NCI-H2107 (cell line): ENCODE measurements around the gene MAGOHB.
A peak's percentile ranks its signal among the peaks of the same experiment; 100 is the strongest.
"Not testable (repeated sequence)": the region's sequence is repeated elsewhere in the genome, so short reads cannot be mapped to it uniquely, and the experiment has no call there.

Source experiments
- DNase-seq: peaks from one replicate; lab custom pipeline; 2025; lab: John Stamatoyannopoulos, UW

Gene MAGOHB

DNA sequence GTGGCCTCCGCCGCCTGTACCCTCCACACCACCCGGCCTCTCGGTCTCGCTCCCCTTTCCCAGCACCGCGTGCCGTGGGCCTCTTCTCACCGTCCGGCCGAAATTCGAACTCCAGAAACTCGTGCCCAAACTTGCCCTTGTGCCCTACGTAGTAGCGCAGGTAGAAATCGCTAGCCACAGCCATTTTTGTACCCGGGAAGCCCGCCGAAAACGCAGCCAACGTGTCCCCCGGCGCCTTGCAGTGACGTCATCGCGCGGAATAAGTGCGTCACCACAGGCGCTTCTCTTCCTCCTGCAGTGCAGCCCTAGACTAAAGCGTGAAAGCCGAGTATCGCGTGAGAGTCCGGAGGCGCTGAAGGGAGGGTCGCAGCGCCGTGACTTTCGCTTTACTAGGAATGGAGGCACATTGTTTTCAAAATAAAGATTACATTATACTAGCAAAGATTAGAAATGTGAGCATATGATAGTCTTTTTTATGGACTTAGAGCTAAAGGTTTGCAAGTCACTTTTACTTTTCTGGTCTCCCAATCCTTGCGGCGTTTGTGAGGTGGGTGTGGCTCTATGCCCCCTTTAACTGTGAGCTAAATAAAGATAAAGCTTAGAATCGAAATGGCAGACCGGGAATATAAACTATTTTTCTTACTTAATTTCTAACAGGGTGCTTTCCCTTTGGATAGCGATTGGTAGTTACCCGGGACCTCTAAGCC lies at the start of gene MAGOHB:
Gene MAGOHB, minus strand, starts transcription at position 261 of the 707 bp plus-strand sequence. Its CDS starts 77 bp downstream, at position 184.
- DNase-seq: peak; percentile 96

DNA sequence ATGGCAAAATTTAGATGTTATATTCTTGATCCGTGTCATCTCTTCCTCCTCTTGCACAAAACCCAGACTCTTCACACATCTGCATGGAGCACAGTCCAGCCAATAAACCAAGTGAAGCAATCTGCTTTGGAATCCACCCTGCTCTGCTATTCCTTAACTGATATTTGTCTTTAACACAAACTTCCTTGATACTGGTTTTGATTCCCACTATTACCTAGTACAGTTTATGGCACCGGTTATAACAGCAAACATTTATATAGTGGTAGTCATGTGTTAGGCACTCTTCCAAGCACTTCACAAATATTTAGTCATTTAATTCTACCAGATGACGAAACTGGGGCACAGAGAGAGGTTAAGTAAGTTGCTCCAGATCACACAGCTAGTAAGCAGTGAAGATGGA lies 47.9 kb upstream of the MAGOHB start:
- no peak for DNase-seq

DNA sequence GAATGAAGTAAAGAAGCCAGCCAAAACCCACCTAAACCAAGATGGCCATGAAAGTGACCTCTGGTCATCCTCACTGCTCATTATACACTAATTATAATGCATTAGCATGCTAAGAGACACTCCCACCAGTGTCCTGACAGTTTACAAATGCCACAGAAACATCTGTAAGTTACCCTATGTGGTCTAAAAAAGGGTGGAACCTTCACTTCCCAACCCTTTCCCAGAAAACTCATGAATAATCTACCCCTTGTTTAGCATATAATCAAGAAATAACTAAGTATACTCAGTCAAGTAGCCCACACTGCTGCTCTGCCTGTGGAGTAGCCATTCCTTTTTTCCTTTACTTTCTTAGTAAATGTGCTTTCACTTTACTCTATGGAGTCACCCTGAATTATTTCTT lies 40.6 kb upstream of the MAGOHB start:
- no peak for DNase-seq

DNA sequence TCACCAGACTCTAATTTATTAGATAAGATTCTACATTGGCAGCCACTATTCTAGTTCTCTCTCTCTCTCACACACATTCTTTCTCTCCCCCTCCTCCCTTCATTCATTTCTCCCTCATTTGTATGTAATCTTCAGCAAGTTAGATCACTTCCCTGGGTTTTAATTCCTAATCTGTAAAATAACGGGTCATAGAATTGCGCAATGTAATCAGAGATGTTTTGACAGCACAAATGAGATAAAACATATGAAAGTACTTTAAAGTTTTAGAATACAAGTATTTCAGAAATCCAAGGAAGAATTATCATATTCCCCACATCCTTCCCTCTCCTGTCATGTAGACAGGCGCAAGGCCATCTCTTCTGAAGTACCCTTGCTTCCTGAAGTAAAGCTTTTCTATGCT lies 38.8 kb upstream of the MAGOHB start:
- DNase-seq: no peak

DNA sequence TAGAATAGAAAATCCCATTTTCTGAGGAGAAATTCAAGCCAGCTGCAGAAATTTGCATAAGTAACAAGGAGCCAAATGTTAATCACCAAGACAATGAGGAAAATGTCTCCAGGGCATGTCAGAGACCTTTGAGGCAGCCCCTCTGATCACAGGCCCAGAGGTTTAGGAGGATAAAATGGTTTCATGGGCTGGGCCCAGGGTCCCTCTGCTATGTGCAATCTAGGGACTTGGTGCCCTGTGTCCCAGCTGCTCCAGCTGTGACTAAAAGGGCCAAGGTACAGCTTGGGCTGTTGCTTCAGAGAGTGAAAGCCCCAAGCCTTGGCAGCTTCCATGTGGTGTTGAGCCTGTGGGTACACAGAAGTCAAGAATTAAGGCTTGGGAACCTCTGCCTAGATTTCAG lies 33.2 kb upstream of the MAGOHB start:
- DNase-seq: not testable (repeated sequence)

DNA sequence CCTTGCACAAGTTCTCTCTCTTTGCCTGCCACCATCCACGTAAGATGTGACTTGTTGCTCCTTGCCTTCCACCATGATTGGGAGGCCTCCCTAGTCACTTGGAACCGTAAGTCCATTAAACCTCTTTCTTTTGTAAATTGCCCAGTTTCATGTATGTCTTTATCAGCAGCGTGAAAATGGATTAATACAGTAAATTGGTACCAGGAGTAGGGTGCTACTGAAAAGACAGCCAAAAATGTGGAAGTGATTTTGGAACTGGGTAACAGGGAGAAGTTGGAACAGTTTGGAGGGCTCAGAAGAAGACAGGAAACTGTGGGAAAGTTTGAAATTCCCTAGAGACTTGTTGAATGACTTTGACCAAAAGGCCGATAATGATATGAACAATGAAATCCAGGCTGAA lies 32.5 kb upstream of the MAGOHB start:
- no peak for DNase-seq

DNA sequence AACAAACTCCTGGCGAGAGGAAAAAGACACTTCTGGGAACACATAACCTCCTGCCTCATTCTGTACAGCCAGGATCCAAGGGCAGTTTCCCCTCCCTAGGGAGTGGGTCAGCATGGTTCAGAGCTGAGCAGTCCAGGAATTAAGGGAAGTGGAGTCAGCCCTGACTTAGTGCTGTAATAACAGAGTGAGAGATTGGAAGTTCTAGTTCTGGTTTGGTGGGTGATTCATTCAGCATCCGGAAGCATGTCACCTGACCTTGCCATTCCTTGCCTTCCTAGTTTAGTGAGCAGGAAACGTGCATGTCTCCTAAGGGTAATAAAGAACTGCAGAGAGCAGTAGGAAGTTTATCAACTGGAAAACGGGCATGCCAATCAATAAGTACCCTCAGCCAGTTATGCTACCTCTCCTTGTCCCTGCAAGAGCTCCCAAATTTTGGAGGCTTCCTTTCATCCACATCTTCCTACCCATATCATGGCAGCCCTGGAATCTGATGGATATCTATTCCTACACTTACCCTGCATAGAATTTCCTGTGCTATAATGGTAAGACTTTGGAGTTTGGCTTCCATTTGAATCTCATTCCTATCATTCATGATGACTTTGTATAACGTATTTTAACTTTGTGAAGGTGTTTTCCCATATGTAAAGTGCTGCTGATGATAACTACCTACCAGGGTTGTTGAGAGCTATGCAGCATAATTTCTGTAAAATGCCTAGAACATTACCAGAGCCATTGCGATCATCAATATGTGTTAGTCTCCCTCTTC lies 28.5 kb upstream of the MAGOHB start:
- no peak for DNase-seq

DNA sequence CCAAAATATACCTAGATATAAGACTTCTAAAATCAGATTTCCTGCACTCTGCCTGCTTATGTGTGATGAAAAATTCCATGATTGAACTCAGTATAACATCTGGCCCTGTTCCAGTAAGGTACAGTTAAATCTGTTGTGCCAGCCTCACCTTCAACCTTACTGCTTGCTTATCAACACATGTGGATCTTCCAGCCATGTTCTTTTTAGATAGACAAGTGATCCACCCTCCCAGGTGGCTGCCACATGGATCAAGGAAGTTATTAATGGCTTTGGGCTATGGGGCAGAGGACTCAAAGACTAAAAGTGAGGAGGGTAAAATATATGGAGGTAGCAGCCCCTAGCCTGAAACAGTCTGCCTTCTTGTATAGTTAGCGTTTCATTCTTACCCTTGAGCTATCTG lies 25.3 kb upstream of the MAGOHB start:
- DNase-seq: no peak

DNA sequence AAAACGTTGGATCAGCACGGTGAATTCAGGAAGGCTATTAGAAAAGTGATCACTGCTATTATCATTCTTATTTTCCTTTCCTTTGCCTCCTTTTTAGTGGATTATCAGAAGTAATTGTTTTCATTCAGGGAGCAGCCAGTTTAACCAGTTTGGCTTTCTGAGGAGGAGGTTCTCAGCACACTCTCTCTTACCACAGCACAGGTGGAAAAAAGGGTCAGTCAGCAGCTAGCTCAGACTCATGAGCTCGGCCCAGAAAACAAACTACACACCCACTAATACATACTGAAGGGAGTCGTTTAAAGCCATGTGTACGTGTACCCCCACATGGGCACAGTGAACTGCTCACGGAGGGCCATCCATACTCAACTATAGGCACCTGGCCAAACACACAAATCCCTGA lies 23.2 kb upstream of the MAGOHB start:
- DNase-seq: no peak

DNA sequence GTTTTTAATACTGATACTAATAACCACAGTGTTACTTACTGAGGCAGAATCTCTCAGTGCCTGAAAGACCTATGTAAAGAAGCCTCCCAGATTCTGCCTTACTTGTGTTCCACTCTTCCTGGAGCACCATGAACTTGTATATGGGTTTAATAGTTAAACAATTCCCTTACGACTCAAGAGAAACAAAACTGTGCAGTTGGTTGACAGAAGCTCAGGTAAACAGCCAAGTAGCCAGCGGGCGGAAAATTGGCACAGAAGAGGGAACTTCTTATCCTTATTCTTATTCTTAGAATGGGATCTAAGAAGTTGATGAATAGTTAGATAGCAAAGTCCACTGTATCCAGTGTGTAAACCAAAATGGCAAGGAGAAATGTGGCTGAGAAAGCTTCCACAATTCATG lies 22.7 kb upstream of the MAGOHB start:
- no peak for DNase-seq

DNA sequence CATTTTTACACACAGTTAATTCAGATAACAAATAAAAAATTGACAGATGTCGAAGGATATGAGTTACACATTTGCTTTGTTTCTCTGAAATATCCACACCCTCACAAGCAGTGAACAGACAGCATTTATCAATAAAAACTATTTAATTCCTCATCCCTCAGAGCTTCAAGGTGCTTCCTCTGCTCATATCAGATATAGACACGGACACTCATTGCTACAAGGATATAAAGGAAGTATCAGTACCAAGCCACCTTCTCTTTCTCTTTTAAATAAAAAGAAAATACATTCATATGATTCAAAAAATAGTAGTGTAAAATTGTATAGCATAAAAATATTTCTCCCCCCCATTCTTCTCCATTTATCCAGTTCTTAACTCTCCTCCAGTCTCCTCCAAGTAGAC lies 21.9 kb upstream of the MAGOHB start:
- no peak for DNase-seq

DNA sequence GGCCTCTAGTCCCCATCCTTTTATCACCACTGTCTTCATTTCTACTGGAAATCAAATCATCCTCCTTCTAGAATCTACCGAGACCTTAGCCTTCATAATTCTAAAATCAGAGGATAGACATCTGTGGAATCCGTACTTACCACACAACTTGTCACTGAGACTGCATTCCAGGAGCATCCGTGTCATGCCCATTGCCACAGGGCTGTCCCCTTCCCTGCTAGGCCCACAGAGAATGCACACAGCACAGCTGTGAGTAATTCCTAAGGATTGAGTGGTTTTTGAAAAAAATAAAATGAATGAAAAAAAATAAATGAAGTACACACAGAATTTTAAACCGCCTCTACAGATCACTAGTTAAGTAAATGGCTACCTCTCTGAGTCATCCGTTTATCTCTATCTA lies 21.0 kb upstream of the MAGOHB start:
- DNase-seq: no peak

DNA sequence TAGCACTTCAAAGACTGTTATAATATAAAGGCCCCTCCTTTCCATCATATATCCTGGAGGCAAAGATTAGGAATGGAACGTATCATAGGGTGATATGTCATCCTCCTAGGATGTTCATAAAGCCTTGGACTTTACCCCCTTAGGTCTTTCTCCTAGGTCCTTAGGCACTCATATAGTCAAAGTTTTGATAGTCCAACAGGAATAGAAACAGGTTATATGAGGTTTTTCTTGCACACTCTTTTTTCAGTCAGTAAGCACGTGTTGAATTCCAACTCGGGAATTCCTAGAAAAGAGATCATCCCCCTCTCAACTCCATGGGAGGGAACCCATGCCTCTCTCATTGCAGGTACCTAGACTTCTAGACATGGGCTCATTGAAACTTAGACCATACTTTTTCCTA lies 20.1 kb upstream of the MAGOHB start:
- DNase-seq: no peak

DNA sequence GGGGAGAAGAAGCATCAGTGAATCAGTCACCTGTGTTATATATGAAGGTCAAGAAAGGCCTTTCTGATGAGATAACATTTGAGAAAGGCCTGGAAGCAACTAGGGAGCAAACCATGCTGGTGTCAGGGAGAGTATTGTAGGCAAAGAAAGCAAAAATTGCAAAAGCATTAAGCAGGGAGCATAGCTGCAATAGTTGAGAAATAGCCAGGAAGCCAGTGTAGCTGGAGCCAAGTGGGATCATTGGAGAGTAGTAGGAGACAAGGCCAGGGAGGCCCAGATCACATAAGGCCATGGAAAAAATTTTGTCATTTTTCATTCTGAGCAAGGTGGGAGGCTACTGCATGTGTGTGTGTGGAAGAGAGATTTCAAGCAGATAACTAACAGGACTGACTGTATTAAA lies 18.8 kb upstream of the MAGOHB start:
- no peak for DNase-seq

DNA sequence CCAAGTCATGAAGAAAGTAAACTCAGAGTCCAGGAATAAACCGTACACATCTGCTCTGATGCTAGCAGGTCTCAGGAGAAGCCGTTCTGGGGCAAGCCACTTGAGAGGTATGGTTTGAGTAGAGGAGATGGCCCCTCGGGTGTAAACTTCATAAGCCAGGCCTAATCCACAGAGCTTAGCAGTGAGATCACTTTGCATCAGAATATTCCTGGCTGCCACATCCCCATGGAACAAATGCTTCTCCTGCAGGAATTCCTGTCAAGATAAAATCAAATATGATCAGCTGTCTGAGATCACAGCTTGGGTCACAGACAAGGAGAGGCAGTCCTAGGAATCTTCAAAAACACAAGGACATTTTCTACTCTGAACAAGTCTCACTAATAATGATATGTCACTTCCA lies 11.2 kb upstream of the MAGOHB start:
- DNase-seq: no peak

DNA sequence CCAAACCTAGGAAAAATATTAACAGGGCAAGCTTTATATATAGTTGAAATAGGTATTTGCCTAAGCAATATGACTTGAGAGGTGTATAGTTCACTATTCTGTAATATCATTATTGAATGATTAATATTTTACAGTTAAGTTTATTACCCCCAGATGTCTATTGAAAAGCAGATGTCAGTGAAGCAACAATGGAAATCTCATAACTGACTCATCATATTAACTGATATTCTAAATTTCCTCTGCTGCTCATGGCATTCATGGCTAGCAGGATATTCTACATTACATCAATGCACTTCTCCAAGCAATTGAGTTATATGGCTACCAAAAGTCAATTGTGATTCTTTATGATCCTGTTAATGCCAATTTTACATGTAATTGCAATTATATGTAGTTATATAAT lies 9.7 kb upstream of the MAGOHB start:
- DNase-seq: no peak

DNA sequence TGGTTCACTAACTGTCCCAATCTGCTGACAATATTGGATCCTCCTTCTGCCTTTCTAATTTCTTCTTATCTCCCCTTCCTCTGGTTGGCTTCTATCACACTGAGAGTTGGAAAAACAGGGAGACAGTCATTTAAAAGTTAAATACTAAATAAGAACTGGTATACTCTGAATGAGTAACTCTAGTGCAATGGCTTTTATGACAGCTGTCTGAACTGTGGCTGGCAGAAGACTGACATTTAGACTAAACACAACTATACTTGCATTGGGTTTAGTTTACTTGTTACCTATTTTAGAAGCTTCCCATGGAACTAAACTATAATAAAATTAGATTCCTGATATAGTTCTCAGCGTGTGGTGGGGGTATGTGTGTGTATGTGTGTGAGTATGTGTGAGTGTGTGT lies 7.9 kb upstream of the MAGOHB start:
- DNase-seq: no peak

DNA sequence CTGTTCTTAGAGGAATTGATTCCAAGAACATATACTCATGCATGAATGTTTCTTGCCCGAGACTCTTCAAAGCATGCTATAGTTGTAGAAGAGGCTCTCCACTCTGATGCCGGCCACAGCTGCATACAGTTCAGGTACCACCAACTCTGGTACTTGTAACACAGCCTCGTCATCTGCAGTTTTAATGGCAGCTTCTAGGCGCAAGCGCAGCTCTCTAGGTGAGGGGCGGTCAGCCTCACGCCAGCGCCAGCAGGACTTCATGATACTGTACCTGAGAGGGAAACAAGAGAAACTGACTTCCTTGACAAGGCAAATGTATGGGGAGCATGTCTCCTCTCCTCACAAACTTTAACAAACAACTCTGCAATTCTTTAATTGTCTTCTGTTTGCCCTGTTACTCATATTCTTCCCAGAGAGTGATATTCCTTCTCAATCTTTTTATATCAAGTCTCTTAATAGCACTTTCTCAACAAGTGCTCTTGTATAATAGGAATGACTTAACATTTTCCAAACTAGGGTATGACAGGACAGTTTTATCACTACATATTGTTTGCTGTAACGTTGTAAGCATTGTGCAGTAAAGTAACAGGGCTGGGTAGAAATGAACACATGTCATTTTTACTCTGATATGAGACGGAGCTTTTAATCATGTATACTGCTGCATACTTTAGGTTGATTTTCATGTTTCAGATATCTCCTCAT lies 6.8 kb upstream of the MAGOHB start:
- no peak for DNase-seq

DNA sequence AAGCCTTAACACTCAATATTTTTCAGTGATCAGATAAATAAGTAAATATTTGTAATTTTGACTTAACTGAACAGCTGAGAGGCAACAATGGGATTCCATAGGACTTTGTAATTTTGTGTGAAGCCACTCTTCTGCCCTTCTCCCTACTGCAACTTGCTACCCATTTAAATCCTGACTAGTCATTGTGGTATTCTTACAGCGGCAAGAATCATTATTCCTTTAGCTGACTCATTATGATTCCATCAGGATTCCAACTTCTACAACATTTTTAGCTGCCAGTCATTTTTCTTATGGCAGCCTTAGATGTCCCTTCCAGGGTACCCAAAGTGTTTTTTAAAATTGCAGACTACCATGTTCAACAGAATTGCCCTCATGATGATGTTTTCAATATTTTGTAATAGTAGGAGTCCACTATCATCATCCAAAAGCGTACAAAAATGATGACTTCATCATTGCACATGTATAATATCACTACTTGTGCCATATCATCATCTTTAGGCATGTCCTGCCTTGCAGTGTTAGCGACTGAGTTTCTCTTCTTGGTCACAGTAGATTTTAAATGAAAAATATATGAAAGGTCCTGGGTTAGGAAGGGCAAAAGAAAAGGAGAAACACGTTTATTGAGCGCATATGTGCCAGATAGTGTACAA lies 5.1 kb upstream of the MAGOHB start:
- no peak for DNase-seq

DNA sequence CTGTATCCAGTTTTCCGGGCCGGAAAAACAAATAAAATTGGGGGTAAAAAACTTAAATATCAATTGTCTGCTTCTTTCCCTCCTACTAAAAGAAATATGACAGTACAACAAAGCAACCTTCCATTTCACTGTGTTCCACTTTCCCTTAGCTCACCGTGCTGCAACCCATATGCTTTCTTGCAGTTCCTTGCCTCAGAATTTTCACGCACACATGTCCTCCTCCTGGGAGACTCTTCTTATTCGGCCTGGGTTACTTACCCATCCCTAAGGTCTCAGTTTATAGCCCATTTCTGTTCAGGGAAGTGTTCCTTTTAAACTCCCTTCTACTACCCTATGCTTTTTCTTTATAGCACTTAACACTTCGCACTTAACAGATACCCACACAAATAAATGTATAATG lies 4.5 kb upstream of the MAGOHB start:
- no peak for DNase-seq

DNA sequence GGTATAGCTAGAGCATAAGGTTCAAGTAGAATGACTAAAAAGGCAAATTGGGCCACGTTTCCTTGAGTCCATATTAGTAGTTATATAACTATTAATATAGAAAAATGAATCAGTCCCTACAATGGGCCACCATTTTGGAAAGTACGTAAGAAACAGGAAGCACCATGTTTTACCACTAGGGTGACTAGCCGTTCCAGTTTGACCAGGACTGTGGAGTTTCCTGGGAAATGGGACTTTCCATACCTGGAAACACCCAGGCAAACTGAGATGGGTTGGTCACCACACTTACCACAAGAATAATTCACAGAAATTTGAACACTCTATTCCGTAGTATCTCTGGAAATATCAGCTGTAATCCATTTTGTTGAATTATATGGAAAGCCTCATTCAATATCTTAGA lies 2.1 kb upstream of the MAGOHB start:
- no peak for DNase-seq

DNA sequence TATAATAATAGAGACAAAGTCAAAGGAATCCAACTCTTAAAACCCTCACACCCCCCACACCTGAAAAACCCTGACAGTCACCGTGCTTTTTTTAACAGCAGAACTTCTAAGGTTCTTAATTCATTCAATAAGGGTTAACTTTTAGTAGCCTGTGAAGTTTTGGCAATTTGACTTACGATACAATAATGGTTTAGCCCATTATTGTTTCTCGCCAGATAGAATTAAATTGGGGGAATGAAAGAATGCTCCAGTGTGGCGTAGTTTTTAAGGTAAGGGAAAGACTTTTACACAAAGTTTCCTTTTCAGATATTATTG lies 604 bp upstream of the MAGOHB start:
- no peak for DNase-seq

DNA sequence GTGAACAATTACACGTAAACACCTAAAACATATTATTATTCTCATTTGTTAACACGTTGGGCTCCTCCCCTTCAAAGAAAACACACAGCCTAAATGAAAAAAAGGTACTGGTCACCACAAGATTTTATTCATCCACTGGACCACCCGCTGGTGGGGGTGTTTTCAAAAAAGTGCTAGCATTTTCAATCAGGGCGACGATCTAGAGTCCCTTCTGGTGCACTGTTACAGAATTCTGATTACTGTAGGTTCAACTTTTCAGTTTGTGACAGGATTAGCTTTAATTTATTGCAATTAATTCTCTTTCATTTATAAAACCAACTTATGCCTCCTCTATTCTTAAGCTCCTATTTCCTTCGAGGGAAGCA lies 443 bp downstream of the MAGOHB start:
- no peak for DNase-seq
